Lower leg skin (tissue), 4 donors: Measurements from ENCODE around the gene ZNF101. TPM values are rescaled to one million over a fixed set of nuclear protein-coding genes. Genes with fewer than 3 reads are reported as not detected.
"Not testable (repeated sequence)": the region's sequence is repeated elsewhere in the genome, so short reads cannot be mapped to it uniquely, and the experiment has no call there.

Source experiments
- DNase-seq, 2 donors: peaks; one replicate each; pipeline ENCODE4 v3.0.0-alpha.2; 2019; ENCODE audit warnings: low spot score in 2 of 2
- H3K4me3 ChIP-seq: fragments of 200-600 bp; sonication (generic); 2 replicates; pipeline ENCODE4 v1.5.1; 2017; ENCODE audit warnings: mild to moderate bottlenecking, low read depth; ENCODE audit not compliant: poor library complexity, severe bottlenecking
- POLR2A ChIP-seq, 2 donors: fragments of 450-650 bp; IDR thresholded peaks; one replicate each; pipeline ENCODE4 v1.6.1; 2016 to 2017; ENCODE audit warnings: antibody characterized with exemption in 2 of 2, mild to moderate bottlenecking in 1 of 2, moderate library complexity in 1 of 2
- WGBS, 2 donors: methylation state at CpG; one replicate each; pipeline ENCODE4 v1.1.5; 2018; 5-methylcytosine and 5-hydroxymethylcytosine counted together
- intact Hi-C: fragments of 100-400 bp; cut with DNase I; formaldehyde crosslinking; loops from one replicate; pipeline ENCODE4 v1.15.0; 2023; ENCODE audit warnings: low total_unique reads
- total RNA-seq, 4 donors: library from RNA; depleted of rRNA; stranded (reverse); fragments of >200 nt; gene quantifications; one replicate each; pipeline ENCODE4 v1.1.0, GENCODE V29; 2016
- TF ChIP-seq, protein P1 (sequence below), 3 donors: fragments of 450-650 bp; IDR thresholded peaks; one replicate each; pipeline ENCODE4 v1.5.1; 2016; ENCODE audit warnings: antibody characterized with exemption in 3 of 3, mild to moderate bottlenecking in 3 of 3, moderate library complexity in 2 of 3

The ZNF101 gene
- total RNA-seq, 4 donors from 2014 or later = 4.5 to 18.6 (median 7.2) TPM

- 75 to 80% methylated on average over 10 of the region's 10 CpGs for WGBS, 2 donors
- H3K4me3 ChIP-seq = no peak overlapping the region
- TF ChIP-seq POLR2A (IDR thresholded peaks at IDR 0.05) = no peak
- TF ChIP-seq, protein P1, sequence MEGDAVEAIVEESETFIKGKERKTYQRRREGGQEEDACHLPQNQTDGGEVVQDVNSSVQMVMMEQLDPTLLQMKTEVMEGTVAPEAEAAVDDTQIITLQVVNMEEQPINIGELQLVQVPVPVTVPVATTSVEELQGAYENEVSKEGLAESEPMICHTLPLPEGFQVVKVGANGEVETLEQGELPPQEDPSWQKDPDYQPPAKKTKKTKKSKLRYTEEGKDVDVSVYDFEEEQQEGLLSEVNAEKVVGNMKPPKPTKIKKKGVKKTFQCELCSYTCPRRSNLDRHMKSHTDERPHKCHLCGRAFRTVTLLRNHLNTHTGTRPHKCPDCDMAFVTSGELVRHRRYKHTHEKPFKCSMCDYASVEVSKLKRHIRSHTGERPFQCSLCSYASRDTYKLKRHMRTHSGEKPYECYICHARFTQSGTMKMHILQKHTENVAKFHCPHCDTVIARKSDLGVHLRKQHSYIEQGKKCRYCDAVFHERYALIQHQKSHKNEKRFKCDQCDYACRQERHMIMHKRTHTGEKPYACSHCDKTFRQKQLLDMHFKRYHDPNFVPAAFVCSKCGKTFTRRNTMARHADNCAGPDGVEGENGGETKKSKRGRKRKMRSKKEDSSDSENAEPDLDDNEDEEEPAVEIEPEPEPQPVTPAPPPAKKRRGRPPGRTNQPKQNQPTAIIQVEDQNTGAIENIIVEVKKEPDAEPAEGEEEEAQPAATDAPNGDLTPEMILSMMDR (IDR thresholded peaks at IDR 0.05) = no peak
- intact Hi-C loops = no loop called here
- no peak for DNase-seq
Measured at GRCh38 chr19:19661141-19661674, 7.4 kb upstream of the ZNF101 start.

GRCh38 chr19:19661675-19662251, 6.9 kb upstream of the ZNF101 start:
- no peak overlapping the region for H3K4me3 ChIP-seq
- TF ChIP-seq, protein P1 (IDR thresholded peaks at IDR 0.05) = no peak
- TF ChIP-seq POLR2A (IDR thresholded peaks at IDR 0.05) = no peak
- peak in 1 of 2 donors; percentile 14 for DNase-seq
- WGBS, 2 donors = 74 to 75% methylated on average over 18 of the region's 18 CpGs
- intact Hi-C loops = no loop called here

GRCh38 chr19:19662344-19662743, 6.3 kb upstream of the ZNF101 start:
- DNase-seq = no peak
- intact Hi-C loops = no loop called here
- 81 to 82% methylated on average over 8 of the region's 8 CpGs for WGBS, 2 donors

GRCh38 chr19:19662871-19663255, 5.8 kb upstream of the ZNF101 start:
- H3K4me3 ChIP-seq = peak overlapping the region; percentile 84
- WGBS, 2 donors = 5 to 8% methylated on average over 14 to 17 of the region's 17 CpGs
- no peak for DNase-seq
- intact Hi-C loops = no loop called here
- TF ChIP-seq POLR2A (IDR thresholded peaks at IDR 0.05) = no peak
- TF ChIP-seq, protein P1 (IDR thresholded peaks at IDR 0.05) = no peak

More at GRCh38 chr19:19662344-19662743, 6.3 kb upstream of the ZNF101 start:
- TF ChIP-seq, protein P1 (IDR thresholded peaks at IDR 0.05) = no peak
- TF ChIP-seq POLR2A (IDR thresholded peaks at IDR 0.05) = no peak
- no peak overlapping the region for H3K4me3 ChIP-seq

- DNase-seq = peak; percentile 96 to 99
- TF ChIP-seq POLR2A (IDR thresholded peaks at IDR 0.05) = no peak
- TF ChIP-seq, protein P1 (IDR thresholded peaks at IDR 0.05) = no peak
- 0% methylated on average over 43 to 59 of the region's 85 CpGs for WGBS, 2 donors
- H3K4me3 ChIP-seq = peak within 1 kb of the TSS; percentile 84
- intact Hi-C loops = no loop called here
Measured at GRCh38 chr19:19663256-19664120, 5.2 kb upstream of the ZNF101 start, which contains the start of gene ATP13A1. Gene ATP13A1 (minus strand): TSS chr19:19663676. CDS start chr19:19663666, 10 bp downstream.

GRCh38 chr19:19665420-19665948, 3.2 kb upstream of the ZNF101 start:
- peak in 1 of 2 donors; percentile 78 for DNase-seq
- intact Hi-C loops, H3K4me3 ChIP-seq: not testable (repeated sequence)
- WGBS, 2 donors = 97% methylated on average over 22 of the region's 22 CpGs
